Neural crest cell (in vitro differentiated cells): ENCODE results near the gene CMTM1. TPM values are rescaled to one million over a fixed set of nuclear protein-coding genes. Genes with fewer than 3 reads are reported as not detected.

Experiments used
- DNase-seq: peaks from one replicate; pipeline ENCODE4 v3.0.0; 2021; ENCODE audit warnings: low read depth, mixed read lengths, low spot score
- H3K27ac Mint-ChIP-seq: one replicate; pipeline ENCODE4 v1.8.0; 2021; ENCODE audit warnings: mild to moderate bottlenecking, mixed read lengths; ENCODE audit not compliant: unreplicated experiment
- H3K27me3 Mint-ChIP-seq: 2 replicates; pipeline ENCODE4 v1.8.0; 2021; ENCODE audit warnings: low read depth, mild to moderate bottlenecking, mixed read lengths
- H3K36me3 Mint-ChIP-seq: 2 replicates; pipeline ENCODE4 v1.8.0; 2021; ENCODE audit warnings: low read depth, mild to moderate bottlenecking, mixed read lengths
- H3K4me1 Mint-ChIP-seq: 2 replicates; pipeline ENCODE4 v1.8.0; 2021; ENCODE audit warnings: mixed read lengths
- H3K4me3 Mint-ChIP-seq: one replicate; pipeline ENCODE4 v1.8.0; 2021; ENCODE audit warnings: mild to moderate bottlenecking, mixed read lengths
- H3K9me3 Mint-ChIP-seq: 2 replicates; pipeline ENCODE4 v1.8.0; 2021; ENCODE audit warnings: mixed read lengths
- total RNA-seq: library from RNA; stranded (reverse); gene quantifications from 2 replicates; pipeline ENCODE4 v1.2.1, GENCODE V29; 2021
- TF ChIP-seq, protein P1 (sequence below): fragments of 200-600 bp; sonication (generic); conservative IDR thresholded peaks from 2 replicates; pipeline ENCODE4 v1.5.0; 2021; ENCODE audit warnings: antibody characterized with exemption, mild to moderate bottlenecking

The CMTM1 gene
- total RNA-seq, 1 donor from 2014 or later = 17.1 TPM

DNA sequence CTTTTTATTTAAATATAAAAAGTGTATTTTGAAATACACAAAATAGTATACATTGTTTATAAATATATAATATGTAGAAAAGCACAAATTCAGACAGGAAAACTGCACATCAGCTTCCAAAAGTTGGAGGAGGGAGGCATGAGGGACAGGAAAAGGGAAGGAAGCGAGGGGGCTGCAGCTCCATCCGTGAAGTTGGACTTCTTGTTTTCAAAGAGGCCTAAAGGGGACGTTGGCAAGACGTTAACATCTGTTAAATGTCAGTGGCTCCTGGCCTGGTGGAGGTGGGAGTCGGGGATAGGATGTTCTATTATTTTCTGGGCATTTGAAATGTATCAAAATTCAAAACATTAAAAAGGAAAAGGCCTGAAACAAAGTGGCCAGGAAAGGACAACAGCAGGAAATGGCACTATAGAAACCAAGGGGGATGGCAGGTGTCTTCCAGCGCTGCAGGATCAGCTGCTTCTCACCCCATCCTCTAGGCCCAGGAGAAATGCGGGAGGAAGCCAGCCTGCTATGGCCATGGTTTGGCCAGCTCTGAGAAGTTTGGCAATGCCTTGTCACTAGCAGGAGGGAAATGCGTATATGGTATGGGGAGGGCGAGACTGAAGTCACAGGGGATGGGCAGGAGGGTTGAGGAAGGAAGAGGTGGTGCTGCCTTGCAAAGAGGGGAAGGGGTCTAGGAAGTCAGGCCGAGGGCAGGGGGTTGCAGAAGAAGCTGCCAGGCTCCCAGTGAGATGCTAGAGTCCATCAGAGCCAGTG lies 19.4 kb downstream of the CMTM1 start:
- TF ChIP-seq, protein P1, sequence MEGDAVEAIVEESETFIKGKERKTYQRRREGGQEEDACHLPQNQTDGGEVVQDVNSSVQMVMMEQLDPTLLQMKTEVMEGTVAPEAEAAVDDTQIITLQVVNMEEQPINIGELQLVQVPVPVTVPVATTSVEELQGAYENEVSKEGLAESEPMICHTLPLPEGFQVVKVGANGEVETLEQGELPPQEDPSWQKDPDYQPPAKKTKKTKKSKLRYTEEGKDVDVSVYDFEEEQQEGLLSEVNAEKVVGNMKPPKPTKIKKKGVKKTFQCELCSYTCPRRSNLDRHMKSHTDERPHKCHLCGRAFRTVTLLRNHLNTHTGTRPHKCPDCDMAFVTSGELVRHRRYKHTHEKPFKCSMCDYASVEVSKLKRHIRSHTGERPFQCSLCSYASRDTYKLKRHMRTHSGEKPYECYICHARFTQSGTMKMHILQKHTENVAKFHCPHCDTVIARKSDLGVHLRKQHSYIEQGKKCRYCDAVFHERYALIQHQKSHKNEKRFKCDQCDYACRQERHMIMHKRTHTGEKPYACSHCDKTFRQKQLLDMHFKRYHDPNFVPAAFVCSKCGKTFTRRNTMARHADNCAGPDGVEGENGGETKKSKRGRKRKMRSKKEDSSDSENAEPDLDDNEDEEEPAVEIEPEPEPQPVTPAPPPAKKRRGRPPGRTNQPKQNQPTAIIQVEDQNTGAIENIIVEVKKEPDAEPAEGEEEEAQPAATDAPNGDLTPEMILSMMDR = no peak
- Mint-ChIP-seq H3K9me3 (no peaks in the 10 kb centered on the region), H3K27me3 (no peaks in the 10 kb centered on the region), H3K4me3 (no peak overlapping the region), H3K27ac (no peak overlapping the region), H3K36me3 (no peaks in the 10 kb centered on the region), H3K4me1 (peaks cover 27% of the 10 kb centered on the region)
- DNase-seq = no peak

DNA sequence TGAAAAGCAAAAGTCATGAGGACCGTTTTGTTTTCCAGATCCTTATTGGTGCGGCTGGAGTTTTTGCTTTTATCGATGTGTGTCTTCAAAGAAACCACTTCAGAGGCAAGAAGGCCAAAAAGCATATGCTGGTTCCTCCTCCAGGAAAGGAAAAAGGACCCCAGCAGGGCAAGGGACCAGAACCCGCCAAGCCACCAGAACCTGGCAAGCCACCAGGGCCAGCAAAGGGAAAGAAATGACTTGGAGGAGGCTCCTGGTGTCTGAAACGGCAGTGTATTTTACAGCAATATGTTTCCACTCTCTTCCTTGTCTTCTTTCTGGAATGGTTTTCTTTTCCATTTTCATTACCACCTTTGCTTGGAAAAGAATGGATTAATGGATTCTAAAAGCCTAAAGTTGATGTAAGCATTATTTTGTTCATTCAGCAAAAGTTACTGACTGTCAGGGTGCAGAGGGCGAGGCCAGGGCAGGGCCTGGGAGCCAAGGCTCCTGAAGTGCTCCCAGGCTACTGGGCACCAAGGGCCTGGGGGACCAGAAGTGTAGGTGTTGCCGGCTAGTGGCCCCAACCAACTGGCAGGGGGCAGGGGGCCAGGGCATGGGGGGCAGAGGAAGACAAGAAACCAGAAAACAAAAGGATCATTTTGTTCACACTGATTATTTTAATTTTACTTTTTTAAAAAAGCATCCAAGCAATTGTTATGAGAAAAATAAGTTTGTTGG lies 21.8 kb downstream of the CMTM1 start:
- H3K9me3 Mint-ChIP-seq = no peaks in the 10 kb centered on the region
- H3K27me3 Mint-ChIP-seq = no peaks in the 10 kb centered on the region
- no peaks in the 10 kb centered on the region for H3K36me3 Mint-ChIP-seq
- H3K27ac Mint-ChIP-seq = no peak overlapping the region
- TF ChIP-seq, protein P1 = no peak
- DNase-seq = no peak
- peaks cover 10% of the 10 kb centered on the region for H3K4me1 Mint-ChIP-seq
- H3K4me3 Mint-ChIP-seq = no peak overlapping the region

DNA sequence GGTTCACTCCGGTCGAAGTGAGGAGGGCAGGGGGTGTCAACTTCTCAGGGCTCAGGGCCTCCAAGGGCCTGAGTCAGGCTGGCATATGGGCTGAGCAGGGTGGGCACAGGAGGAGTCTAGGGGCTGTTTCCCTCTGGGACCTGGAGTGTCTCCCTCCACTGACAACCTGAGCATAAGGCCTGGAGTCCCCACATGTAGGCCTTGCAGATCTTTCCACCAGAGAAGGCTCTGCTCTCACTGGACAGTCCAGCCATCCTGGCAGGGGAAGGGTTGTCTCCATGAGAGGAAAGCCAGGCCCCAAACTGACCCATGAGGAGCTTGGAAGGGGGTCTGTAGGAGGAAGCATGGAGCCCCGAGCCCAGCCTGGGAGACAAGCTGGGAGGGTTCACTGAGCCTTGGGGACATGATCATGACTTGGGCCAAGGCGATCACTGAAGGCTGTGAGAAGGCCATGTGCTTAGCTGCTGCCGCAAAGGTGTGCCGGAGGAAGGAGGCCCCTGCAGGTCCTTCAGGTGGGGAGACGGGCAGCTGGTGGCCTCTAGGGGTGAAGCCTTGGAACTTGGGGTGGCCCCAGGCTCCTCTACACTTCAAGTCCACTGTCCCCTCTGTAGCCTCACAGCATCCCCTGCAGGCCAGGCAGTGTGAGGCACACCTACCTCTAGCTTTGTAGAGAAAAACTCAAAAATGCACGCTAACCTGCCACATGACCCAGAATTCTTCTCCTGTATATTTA lies 22.9 kb downstream of the CMTM1 start:
- Mint-ChIP-seq H3K4me1 (peaks cover 5% of the 10 kb centered on the region), H3K9me3 (no peaks in the 10 kb centered on the region), H3K27me3 (no peaks in the 10 kb centered on the region), H3K4me3 (no peak overlapping the region), H3K36me3 (no peaks in the 10 kb centered on the region), H3K27ac (no peak overlapping the region)
- TF ChIP-seq, protein P1 = peak; percentile 44
- DNase-seq = no peak

DNA sequence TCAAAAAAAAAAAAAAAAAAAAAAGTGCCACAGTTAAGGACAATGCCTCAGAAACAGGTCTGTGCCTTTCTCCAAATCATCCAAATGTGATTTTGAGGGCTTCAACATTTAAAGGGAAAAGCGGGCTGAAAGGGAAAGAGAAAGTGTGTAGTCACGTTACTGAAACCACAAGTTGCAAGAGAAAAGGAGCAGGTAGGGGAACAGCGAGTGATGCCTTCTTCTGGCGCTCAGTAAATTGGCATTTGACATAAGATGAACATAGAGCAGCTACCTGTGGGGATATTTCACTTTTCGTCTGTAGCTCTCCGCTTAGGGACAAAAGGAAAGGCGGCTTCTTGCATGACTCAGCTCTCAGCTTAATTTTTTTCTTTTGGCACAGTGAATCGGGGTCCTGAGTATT lies 24.1 kb downstream of the CMTM1 start:
- no peaks in the 10 kb centered on the region for H3K4me1 Mint-ChIP-seq
- no peaks in the 10 kb centered on the region for H3K9me3 Mint-ChIP-seq
- H3K4me3 Mint-ChIP-seq = no peak overlapping the region
- H3K27me3 Mint-ChIP-seq = no peaks in the 10 kb centered on the region
- TF ChIP-seq, protein P1 = no peak
- no peaks in the 10 kb centered on the region for H3K36me3 Mint-ChIP-seq
- H3K27ac Mint-ChIP-seq = no peak overlapping the region
- DNase-seq = no peak

DNA sequence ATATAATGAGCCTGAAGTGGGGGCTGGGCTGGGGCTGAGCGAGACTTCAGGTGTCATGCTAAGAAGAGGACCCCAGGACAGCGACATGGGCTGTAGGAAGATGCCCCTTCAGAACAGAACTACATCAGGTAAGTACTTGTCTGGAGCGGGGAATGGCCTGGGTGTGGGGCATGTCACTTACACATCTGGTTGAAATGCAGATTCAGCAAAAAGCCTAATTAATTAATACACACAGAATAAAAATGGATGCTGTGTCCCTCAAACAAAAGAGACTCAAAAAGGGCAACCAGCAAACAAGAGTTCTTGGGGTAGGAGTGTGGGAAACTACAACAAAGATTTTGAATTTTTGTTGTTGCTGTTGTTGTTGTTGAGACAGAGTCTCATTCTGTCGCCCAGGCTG lies 24.8 kb downstream of the CMTM1 start:
- Mint-ChIP-seq H3K27me3 (no peaks in the 10 kb centered on the region), H3K4me3 (no peak overlapping the region)
- TF ChIP-seq, protein P1 = no peak

More for the DNA sequence above, 24.8 kb downstream of the CMTM1 start:
- H3K36me3 Mint-ChIP-seq = no peaks in the 10 kb centered on the region
- DNase-seq = no peak
- no peaks in the 10 kb centered on the region for H3K9me3 Mint-ChIP-seq
- no peak overlapping the region for H3K27ac Mint-ChIP-seq
- no peaks in the 10 kb centered on the region for H3K4me1 Mint-ChIP-seq
